8988T (cell line): Measurements from ENCODE around the gene LEAP2.
A peak's percentile ranks its signal among the peaks of the same experiment; 100 is the strongest.
"Not testable (repeated sequence)": the region's sequence is repeated elsewhere in the genome, so short reads cannot be mapped to it uniquely, and the experiment has no call there.

Experiments
- DNase-seq: peaks from one replicate; pipeline ENCODE4 v3.0.0; 2011

LEAP2 gene

GRCh38 chr5:132841305-132841704 is 32.2 kb upstream of the LEAP2 start:
- no peak for DNase-seq

GRCh38 chr5:132848270-132848669 is 25.2 kb upstream of the LEAP2 start:
- DNase-seq, result no peak

- DNase-seq, result no peak
These were observed 24.1 kb upstream of the LEAP2 start for GRCh38 chr5:132849347-132849746.

DNA sequence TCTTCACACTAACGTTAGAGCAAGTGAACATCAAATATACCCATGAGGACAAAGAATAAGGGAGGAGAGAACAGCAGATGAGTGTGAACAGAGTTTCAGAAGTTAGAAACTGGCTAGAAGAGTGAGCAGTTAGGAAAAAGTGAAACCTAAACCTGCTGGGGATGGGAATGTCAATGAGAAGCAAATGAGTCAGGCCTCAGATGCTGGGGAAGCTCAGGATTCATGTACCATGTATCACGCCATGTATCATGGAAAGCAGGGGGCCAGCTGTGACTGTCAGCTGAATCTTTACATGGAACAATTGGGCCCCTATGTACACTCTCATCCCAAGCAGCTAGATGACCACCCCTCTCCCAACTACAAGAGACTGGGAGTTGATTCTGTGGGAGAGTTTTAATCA is 23.4 kb upstream of the LEAP2 start:
- DNase-seq, result no peak

DNA sequence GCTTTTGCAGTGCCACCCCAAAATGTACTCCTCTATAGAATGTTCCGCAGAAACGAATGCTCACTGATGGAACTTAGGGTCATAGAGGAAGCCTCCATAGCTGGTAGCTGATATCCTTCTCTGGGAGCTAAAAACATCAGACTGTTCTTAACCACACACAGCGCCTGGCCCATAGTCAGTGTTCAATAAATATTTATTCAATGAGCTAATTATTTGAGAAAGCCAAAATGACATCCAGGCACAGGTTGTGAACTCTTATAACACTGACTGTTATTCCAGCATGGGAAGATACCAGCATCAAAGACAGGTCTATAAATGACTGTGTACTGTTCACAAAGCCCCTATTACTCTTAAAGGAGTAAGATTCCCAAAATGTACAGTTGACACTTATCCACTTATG is 20.1 kb upstream of the LEAP2 start:
- no peak for DNase-seq

GRCh38 chr5:132853790-132854189 is 19.7 kb upstream of the LEAP2 start:
- DNase-seq, result no peak

DNA sequence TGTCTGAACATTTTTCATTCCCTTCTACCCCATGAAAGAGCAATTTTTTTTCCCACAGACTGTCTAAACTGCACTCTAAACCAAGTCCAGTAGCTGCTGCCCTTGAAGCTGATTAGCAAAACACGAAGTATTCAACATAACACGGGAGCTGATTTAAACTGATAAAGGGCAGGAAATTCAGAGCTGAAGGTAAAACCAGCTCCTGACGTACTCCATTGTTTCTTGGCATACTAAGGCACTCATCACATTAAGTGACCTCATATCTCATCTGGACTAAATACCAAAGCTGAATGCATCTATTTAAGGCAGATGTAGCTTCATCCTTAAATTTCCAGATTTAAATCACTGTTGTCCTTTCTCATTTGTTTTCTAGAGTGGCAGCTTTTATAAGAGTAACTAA is 19.2 kb upstream of the LEAP2 start:
- DNase-seq, result no peak

DNA sequence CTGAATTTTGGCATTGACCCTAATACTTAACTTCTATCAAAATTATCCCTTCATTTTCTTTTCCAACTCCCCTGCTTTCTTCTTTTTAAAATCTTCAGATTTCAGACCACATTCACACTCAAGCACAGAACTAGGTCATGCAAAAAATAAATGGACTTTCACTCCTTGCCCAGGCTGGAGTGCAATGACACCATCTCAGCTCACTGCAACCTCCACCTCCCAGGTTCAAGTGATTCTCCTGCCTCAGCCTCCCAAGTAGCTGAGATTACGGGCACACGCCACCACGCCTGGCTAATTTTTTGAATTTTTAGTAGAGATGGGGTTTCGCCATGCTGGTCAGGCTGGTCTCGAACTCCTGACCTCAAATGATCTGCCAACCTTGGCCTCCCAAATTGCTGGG is 18.5 kb upstream of the LEAP2 start:
- DNase-seq, result not testable (repeated sequence)

DNA sequence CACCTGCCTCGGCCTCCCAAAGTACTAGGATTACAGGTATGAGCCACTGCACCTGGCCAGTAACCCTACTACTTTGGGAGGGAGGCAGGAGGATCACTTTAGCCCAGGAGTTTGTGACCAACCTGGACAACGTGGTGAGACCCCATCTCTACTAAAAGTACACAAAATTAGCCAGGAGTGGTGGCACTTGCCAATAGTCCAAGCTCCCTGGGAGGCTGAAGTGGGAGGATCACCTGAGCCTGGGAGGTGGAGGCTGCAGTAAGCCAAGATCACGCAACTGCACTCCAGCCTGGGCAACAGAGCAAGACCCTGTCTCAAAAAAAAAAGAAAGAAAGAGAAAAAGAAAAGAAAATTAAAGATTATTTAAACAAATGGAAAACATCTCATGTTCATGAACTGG is 17.5 kb upstream of the LEAP2 start:
- DNase-seq, result no peak

GRCh38 chr5:132859889-132860437 is 13.5 kb upstream of the LEAP2 start:
- no peak for DNase-seq

DNA sequence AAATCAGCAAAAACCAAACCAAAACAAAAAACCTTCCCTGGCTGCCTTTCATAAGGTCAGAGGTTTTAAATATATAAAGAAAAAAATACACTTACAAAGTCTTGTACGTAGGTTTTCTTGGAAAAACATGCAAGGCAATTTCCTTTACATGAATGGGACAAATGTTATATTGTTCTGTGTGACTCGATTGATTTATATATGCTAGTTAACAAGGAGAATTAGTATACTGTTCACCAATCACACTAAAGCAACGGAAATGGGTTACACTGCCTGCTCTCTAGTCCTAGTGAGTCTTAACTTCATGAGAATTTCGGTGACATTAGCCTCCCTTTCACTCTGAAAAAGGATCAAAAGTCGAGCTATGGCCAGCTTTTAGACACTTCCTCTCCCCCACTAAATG is 12.7 kb upstream of the LEAP2 start:
- DNase-seq, result no peak

- DNase-seq, result no peak
These were observed 7.7 kb upstream of the LEAP2 start for GRCh38 chr5:132865668-132866341.

DNA sequence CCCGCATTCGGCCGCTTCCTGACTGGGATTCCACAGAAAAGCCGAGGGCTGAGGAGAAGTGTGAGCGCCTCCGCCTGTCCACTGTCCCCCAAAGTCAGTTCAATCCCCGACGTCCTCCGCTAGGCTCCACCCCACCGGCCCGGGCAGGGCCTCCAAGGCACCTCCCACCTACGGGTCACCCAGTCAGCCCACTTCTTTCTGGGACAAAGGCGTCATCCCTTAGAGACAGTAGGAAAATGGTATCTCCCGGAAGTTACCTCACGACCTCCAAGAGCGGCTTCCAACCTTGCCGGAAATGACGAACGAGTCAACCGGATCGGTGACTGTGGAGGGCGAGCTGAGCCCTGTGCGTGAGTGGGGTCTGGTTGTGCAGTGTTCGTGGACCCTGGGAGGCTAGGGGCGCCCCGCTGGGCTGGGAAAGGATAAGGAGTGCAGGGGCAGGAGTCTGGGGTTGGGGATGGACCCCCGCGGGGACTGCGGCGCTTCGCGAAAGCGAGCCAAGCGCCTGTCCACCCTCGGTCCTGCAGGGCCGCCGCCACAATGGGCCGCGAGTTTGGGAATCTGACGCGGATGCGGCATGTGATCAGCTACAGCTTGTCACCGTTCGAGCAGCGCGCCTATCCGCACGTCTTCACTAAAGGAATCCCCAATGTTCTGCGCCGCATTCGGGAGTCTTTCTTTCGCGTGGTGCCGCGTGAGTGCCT is 7.0 kb upstream of the LEAP2 start, which contains the start of the genes GDF9 and UQCRQ:
Gene GDF9 (minus strand): TSS at position 128 of the 704 bp plus-strand sequence. CDS start 1,936 bp downstream, outside the sequence.
Gene UQCRQ (plus strand): TSS at position 301 of the 704 bp plus-strand sequence. CDS start 240 bp downstream, at position 541.
- DNase-seq, result peak; percentile 90

DNA sequence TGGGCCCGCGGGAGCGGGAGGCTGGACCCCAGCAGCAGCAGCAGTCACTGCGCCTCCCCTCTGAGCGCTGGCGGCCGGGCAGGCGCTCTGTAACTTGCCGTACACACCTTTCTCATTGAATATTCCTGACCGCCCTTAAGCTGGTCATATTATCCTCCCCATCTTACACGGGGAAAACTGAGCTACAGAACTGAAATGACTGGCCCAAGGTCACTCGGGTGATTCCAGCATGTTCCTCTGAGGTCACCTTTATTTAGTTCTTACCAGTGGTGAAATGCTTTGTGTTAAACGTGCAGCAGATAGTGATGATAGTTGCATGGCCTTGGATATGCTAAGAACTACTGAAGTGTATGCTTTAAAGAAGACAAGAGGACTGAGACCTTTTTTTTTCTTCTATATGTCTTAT is 6.4 kb upstream of the LEAP2 start:
- no peak for DNase-seq

DNA sequence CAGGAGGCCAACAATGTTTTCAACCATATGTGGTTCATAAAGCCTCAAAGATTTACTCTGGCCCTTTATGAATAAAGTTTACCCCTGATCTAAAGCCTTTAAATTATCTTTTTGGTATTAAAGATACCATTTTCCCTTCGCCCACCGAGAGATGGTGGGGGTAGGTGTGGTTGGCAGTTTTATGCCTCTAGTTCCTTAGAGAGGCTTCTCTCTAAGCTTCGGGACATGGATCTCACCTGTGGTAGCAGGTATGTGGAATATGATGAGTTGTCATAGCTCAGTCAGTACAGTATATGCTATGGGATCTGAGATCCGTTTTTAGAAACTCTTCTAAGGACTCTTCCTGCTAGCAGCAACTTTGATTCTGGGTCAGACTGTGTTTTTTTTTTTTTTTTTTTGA is 4.7 kb upstream of the LEAP2 start:
- DNase-seq, result no peak

GRCh38 chr5:132870801-132871200 is 2.7 kb upstream of the LEAP2 start:
- no peak for DNase-seq

DNA sequence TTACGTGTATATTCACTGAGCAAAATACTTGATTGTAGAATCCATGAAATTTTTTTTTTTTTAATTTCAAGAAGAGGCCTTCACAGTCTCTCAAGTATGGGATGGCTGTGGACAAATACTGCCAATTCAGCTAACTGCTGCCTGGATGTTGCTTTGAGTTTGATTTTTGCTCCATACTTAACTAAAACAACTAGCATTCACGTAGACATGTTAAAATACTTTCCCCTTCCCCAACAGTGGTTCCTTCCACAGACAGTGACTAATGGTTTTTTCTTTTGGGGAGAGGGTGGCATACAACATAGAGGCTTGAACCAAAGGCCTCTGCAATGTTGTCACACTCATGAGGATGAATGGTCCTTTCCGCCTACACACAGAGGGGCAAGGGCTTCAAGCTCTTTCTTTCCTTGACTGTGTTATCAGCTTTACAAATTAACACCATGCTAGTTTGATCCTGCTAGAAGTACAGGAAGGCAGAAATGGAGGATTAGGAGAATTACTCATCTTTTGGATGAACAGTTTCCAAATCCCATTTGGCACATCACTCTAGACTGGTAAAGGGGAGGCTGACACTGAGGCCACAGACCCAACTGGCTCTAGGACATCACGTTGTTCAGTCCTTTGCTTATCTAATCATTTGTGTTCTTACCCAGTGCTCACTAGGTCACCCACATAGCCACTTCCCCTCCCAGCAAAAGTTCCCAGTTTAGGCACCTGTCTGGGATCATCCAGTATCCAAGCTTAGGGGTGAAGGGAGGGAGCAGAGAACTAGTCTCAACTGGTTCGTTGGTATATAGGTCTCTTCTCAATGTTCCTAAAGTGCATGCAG is 1.8 kb upstream of the LEAP2 start:
- no peak for DNase-seq

- DNase-seq, result no peak
These were observed 715 bp upstream of the LEAP2 start for GRCh38 chr5:132872788-132873118.

DNA sequence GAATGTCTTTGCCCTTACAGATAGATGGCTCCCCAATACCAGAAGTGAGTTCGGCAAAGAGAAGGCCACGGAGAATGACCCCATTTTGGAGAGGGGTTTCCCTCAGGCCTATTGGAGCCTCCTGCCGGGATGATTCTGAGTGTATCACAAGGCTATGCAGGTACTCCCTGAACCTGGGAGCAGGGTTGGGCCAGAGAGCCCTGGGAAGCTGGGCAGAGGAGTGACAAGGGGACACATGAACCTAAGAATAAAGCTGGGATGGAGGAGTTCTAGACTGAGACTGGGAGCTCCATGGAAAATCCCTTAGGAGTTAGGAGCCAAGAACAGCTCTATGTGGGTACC is 433 bp downstream of the LEAP2 start:
- DNase-seq, result no peak

- no peak for DNase-seq
These were observed 2.7 kb downstream of the LEAP2 start for GRCh38 chr5:132876020-132876759.

DNA sequence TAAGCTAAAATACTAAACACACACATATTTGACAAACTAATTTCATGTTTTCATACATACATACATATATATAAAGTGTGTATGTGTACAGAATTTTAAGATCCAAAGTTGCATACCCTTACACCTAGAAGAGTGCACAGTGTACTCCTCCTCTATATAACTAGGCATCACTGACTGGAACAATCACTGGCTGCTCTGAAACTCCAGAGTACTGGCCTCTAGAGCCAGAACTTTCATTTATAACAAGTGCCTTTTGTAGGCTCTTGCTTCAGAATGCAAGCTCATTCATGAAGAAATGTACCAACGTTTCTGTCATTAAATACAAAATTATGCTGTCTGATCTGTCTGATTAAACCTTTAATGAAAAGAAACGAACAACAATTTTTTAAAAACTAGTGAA is 4.0 kb downstream of the LEAP2 start:
- no peak for DNase-seq

DNA sequence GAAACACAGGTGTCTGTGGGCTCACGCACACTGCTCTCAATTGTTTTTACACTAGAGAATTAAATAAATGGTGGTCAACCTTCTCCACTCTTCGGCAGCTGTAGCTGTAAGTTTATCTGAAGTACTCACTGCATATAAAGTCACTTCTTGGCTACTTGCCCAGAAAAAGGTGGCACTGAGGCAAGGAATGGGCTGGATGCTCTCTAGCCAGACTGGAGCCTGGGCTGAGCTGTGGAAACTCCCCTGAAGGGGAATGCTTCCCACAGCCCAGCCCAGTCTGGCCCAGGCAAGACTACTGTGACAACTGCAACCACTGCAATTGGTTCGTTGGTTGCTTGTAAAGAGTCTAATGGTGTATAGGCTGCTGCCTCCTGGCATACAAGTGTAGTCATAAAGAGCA is 4.5 kb downstream of the LEAP2 start:
- DNase-seq, result no peak

DNA sequence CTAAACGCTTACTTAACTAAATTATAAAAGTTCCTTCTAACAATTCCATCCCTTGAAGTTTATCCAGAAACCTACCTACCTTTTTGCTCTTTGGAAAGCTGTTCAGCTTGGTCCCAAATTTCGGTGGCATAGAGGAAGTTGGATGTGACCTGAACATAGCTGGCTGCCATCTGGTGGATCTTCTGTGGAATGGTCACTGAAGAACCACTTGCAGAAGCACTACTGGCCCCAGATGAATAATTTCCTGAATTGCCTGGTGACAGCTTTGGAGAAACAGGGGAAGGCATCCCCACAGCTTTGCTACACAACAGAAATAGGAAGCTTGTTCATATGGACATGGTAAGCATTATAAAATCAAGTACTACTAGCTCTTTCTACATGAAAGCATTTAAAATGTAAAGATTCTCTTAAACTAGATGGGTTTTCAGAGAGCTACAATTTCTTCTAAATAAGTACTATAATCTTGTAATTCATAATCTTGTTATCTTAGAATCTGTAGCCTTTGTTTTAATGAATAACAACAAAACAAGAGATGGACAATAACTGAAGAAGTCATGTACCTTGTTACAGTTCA is 9.9 kb downstream of the LEAP2 start:
- DNase-seq, result no peak
